Ascending aorta (tissue), 2 donors: ENCODE measurements around the gene HDAC11. TPM values are rescaled to one million over a fixed set of nuclear protein-coding genes. Genes with fewer than 3 reads are reported as not detected.
"Not testable (repeated sequence)": the region's sequence is repeated elsewhere in the genome, so short reads cannot be mapped to it uniquely, and the experiment has no call there.

Experiments
- DNase-seq, 2 donors: peaks; one replicate each; pipeline ENCODE4 v3.0.0-alpha.2; 2019; ENCODE audit warnings: low spot score in 2 of 2
- H3K27ac ChIP-seq, 2 donors: fragments of 200-600 bp; sonication (generic); one replicate each; pipeline ENCODE4 v1.5.1; 2016 to 2017; ENCODE audit warnings: mild to moderate bottlenecking in 1 of 2
- H3K27me3 ChIP-seq: fragments of 200-600 bp; sonication (generic); one replicate; pipeline ENCODE4 v1.5.1; 2017
- H3K36me3 ChIP-seq, 2 donors: fragments of 200-600 bp; sonication (generic); one replicate each; pipeline ENCODE4 v1.5.1; 2016
- H3K4me1 ChIP-seq, 2 donors: fragments of 200-600 bp; sonication (generic); one replicate each; pipeline ENCODE4 v1.5.1; 2016 to 2017; ENCODE audit warnings: mild to moderate bottlenecking in 1 of 2
- H3K4me3 ChIP-seq, 2 donors: fragments of 200-600 bp; sonication (generic); one replicate each; pipeline ENCODE4 v1.5.1; 2016 to 2017; ENCODE audit warnings: mild to moderate bottlenecking in 1 of 2
- H3K9me3 ChIP-seq, 2 donors: fragments of 200-600 bp; sonication (generic); one replicate each; pipeline ENCODE4 v1.5.1; 2016
- intact Hi-C: fragments of 100-400 bp; cut with DNase I; formaldehyde crosslinking; loops from one replicate; pipeline ENCODE4 v1.15.1; 2023
- total RNA-seq: library from RNA; depleted of rRNA; stranded (reverse); fragments of >200 nt; gene quantifications from one replicate; pipeline ENCODE4 v1.1.0, GENCODE V29; 2016
- TF ChIP-seq, protein P1 (sequence below), 3 experiments: fragments of 200-600 bp in 2 of 3; fragments of 450-650 bp in 1 of 3; sonication (generic) in 2 of 3; IDR thresholded peaks; one replicate each; pipeline ENCODE4 v1.5.1; 2016 to 2019; ENCODE audit warnings: antibody characterized with exemption in 3 of 3, mild to moderate bottlenecking in 1 of 3, moderate library complexity in 1 of 3

Gene HDAC11
- total RNA-seq, 1 donor from 2014 or later, result 15.8 TPM

DNA sequence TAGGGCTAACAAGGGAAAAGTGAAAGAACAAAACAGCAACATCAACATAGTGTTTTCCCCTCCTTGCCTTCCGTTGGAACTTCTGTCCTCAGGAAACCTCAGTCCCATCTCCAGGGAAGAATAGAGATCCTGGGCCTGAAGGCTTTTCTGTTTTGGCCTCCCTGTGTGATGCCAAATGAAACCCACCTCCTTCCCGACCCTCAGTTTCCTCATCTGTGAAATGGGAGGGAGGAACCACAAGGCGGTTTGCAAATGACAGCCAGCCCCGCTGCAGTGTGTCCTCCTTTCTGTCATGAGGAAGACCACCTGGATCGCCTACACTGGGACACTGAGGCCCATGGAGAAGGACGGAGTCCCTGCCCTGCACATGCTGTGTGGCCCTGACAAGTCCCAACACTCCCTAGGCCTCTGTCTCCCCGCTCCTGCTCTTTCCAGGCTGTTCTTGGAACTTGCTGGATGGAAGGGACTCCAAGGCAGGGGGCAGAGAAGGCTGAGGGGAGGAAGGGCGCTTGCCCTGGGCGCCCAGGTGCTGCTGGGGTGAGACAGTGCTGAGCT is 40.3 kb downstream of the HDAC11 start:
- no peak overlapping the region for H3K4me3 ChIP-seq
- intact Hi-C loops, result no loop called here
- no peaks in the 10 kb centered on the region for H3K27me3 ChIP-seq
- H3K36me3 ChIP-seq, result no peaks in the 10 kb centered on the region
- TF ChIP-seq, protein P1, sequence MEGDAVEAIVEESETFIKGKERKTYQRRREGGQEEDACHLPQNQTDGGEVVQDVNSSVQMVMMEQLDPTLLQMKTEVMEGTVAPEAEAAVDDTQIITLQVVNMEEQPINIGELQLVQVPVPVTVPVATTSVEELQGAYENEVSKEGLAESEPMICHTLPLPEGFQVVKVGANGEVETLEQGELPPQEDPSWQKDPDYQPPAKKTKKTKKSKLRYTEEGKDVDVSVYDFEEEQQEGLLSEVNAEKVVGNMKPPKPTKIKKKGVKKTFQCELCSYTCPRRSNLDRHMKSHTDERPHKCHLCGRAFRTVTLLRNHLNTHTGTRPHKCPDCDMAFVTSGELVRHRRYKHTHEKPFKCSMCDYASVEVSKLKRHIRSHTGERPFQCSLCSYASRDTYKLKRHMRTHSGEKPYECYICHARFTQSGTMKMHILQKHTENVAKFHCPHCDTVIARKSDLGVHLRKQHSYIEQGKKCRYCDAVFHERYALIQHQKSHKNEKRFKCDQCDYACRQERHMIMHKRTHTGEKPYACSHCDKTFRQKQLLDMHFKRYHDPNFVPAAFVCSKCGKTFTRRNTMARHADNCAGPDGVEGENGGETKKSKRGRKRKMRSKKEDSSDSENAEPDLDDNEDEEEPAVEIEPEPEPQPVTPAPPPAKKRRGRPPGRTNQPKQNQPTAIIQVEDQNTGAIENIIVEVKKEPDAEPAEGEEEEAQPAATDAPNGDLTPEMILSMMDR (IDR thresholded peaks at IDR 0.05), result no peak
- DNase-seq, result no peak
- no peaks in the 10 kb centered on the region for H3K9me3 ChIP-seq
- no peak overlapping the region for H3K27ac ChIP-seq
- peaks cover 0 to 27% of the 10 kb centered on the region in 2 donors for H3K4me1 ChIP-seq

DNA sequence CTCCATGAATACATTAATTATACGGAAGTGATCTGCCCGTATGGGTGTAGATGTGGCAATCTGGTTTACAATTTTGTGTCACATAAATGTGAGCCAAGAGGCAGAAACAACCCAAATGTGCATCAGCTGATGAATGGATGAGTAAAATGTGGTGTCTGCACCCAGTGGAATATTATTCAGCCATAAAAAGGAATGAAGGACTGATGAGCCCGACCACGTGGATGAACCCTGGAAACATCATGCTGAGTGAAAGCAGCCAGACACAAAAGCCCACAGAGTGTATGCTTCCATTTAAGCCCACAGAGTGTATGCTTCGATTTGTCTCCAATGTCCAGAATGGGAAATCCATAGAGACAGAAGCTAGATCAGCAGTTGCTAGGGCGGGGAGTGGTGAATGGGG is 41.2 kb downstream of the HDAC11 start:
- H3K27ac ChIP-seq, result no peak overlapping the region
- TF ChIP-seq, protein P1 (IDR thresholded peaks at IDR 0.05), result no peak
- H3K4me1 ChIP-seq, result peaks cover 0 to 24% of the 10 kb centered on the region in 2 donors
- no peaks in the 10 kb centered on the region for H3K36me3 ChIP-seq
- no peak overlapping the region for H3K4me3 ChIP-seq
- DNase-seq, result no peak
- intact Hi-C loops, result no loop called here
- H3K27me3 ChIP-seq, result no peaks in the 10 kb centered on the region
- no peaks in the 10 kb centered on the region for H3K9me3 ChIP-seq

DNA sequence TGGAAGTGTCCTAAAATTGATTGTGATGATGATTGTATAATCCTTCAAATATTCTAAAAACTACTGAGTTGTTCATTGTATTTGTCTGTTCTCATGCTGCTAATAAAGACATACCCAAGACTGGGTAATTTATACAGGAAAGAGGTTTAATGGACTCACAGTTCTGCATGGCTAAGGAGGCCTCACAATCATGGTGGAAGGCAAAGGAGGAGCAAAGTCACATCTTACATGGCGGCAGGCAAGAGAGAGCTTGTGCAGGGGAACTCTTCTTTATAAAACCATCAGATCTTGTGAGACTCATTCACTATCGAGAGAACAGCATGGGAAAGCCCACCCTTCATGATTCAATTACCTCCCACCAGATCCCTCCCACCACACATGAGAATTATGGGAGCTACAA is 41.6 kb downstream of the HDAC11 start:
- H3K27ac ChIP-seq, H3K36me3 ChIP-seq, H3K9me3 ChIP-seq, DNase-seq, H3K27me3 ChIP-seq, H3K4me3 ChIP-seq, intact Hi-C loops: not testable (repeated sequence)
- H3K4me1 ChIP-seq, result peaks cover 0 to 20% of the 10 kb centered on the region in 2 donors

DNA sequence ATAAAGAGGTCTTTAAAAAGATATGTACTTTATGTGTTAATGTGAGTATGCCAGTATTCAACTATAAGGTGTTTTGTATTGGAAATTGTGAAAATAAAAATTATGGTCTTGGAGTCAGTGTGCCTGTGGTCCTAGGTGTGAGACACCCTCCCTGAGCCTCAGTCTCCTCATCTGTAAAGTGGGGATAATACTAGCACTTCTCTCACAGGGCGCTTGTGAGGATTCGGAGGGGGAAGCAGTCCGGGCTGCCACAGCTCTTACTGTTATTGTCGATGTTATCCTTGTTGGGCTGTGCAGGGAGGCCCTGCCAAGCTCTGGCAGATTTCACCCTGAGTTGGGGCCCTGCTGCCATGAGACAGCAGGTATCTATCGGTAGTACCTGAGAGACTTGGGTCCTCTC is 42.1 kb downstream of the HDAC11 start:
- no peaks in the 10 kb centered on the region for H3K27me3 ChIP-seq
- TF ChIP-seq, protein P1 (IDR thresholded peaks at IDR 0.05), result no peak
- DNase-seq, result no peak
- H3K27ac ChIP-seq, result no peak overlapping the region
- H3K9me3 ChIP-seq, result no peaks in the 10 kb centered on the region
- H3K36me3 ChIP-seq, result no peaks in the 10 kb centered on the region
- peaks cover 0 to 17% of the 10 kb centered on the region in 2 donors for H3K4me1 ChIP-seq
- H3K4me3 ChIP-seq, result no peak overlapping the region
- intact Hi-C loops, result no loop called here

DNA sequence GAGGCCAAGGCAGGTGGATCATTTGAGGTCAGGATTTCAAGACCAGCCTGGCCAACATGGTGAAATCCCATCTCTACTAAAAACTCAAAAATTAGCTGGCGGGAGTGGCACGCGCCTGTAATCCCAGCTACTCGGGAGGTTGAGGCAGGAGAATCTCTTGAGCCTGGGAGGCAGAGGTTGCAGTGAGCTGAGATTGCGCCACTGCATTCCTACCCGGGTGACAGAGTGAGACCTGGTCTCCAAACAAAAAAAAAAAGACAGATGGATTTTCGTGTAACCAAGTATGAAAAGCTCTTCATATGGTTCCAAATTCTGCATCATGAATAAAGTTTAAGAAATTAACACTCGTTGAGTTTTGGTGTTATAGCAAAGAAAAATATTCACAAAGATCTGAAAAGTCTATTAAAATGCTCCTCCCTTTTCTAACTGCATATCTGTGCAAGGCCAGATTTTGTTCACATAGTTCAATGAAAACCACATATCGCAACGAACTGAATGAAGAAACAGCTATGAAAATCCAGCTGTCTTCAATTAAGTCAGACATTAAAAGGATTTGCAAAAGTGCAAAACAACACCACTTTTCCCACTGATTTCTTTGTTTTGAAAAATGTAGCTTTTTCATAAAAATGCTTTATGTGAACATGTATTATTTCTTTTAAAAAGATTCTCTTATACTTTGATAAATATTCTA is 45.0 kb downstream of the HDAC11 start:
- TF ChIP-seq, protein P1 (IDR thresholded peaks at IDR 0.05), result no peak

DNA sequence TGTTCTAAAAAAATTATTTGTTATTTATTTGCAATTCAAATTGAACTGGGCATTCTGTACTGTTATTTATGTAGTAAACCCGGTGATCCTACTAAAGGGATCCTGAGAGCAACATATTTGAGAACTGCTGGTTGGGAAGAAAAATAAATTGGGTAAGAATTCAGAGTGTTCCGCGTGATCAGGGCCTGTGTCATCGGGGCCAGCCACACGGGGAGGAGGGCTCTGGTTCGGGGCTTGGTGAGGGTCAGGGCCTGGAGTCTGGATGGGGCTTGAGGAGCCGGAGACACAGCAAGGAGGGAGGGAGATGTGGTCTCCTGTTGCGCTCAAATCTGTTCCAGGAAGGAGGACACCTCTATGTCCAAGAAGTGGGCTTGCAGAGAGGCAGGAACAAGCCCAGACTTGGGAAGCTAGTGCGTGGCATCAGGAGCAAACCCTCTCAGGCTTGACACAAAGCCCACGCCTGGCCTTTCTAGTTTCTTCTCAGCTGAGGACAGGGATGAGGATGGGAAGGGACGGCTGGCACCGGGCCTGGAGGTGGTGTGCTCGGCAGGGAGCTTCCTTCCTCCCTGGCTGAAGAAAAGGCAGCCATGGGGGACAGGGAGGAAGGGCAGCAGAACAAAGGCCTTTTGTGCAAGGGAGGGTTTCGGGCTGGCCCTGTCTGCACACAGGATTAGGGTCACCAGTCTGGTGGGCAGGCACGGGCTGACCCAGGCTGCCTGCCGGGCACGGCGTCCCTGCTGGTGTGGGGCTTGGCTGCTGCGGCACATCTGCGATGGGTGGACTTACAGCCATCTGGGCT is 45.9 kb downstream of the HDAC11 start:
- intact Hi-C loops, result no loop called here
- Histone ChIP-seq H3K4me3 (no peak overlapping the region), H3K27me3 (no peaks in the 10 kb centered on the region), H3K4me1 (no peaks in the 10 kb centered on the region), H3K9me3 (no peaks in the 10 kb centered on the region), H3K36me3 (no peaks in the 10 kb centered on the region), H3K27ac (peak overlapping the region; percentile 6 to 16)
- no peak for DNase-seq
- TF ChIP-seq, protein P1 (IDR thresholded peaks at IDR 0.05), result no peak

More for the DNA sequence above, 45.0 kb downstream of the HDAC11 start:
- intact Hi-C loops, result no loop called here
- no peak for DNase-seq
- H3K9me3 ChIP-seq, result no peaks in the 10 kb centered on the region
- no peaks in the 10 kb centered on the region for H3K36me3 ChIP-seq
- no peaks in the 10 kb centered on the region for H3K27me3 ChIP-seq
- no peaks in the 10 kb centered on the region for H3K4me1 ChIP-seq
- H3K4me3 ChIP-seq, result no peak overlapping the region
- no peak overlapping the region for H3K27ac ChIP-seq
